GM23338 (cell line): ENCODE measurements around the gene TEX9. TPM values are rescaled to one million over a fixed set of nuclear protein-coding genes. Genes with fewer than 3 reads are reported as not detected.

ENCODE experiments used
- ATAC-seq: fragments of 200-7000 bp; cut with Tn5 transposase; 3 replicates; pipeline ENCODE4 v1.9.1; 2020
- DNase-seq: peaks from one replicate; pipeline ENCODE4 v3.0.0-alpha.2; 2015; ENCODE audit warnings: low spot score
- H2AFZ ChIP-seq: fragments of 200-600 bp; sonication (generic); 2 replicates; pipeline ENCODE4 v1.8.0; 2016; ENCODE audit warnings: antibody characterized with exemption, mild to moderate bottlenecking, moderate library complexity
- H3F3A ChIP-seq: fragments of 200-600 bp; sonication (generic); replicated peaks from 2 replicates; pipeline ENCODE4 v1.8.0; 2017; ENCODE audit warnings: antibody characterized with exemption, mixed run types, low read depth
- H3K27ac ChIP-seq: fragments of 200-600 bp; sonication (generic); 2 replicates; pipeline ENCODE4 v1.6.1; 2016; ENCODE audit warnings: low read depth
- H3K27me3 ChIP-seq: fragments of 200-600 bp; sonication (generic); 2 replicates; pipeline ENCODE4 v1.8.0; 2016; ENCODE audit warnings: mild to moderate bottlenecking, mixed run types, moderate library complexity; ENCODE audit not compliant: insufficient read depth
- H3K36me3 ChIP-seq: fragments of 200-600 bp; sonication (generic); 2 replicates; pipeline ENCODE4 v1.8.0; 2016; ENCODE audit warnings: mild to moderate bottlenecking; ENCODE audit not compliant: insufficient read depth
- H3K4me1 ChIP-seq: fragments of 200-600 bp; sonication (generic); 2 replicates; pipeline ENCODE4 v1.8.0; 2016; ENCODE audit warnings: mild to moderate bottlenecking, moderate library complexity; ENCODE audit not compliant: insufficient read depth
- H3K4me2 ChIP-seq: fragments of 200-600 bp; sonication (generic); 2 replicates; pipeline ENCODE4 v1.7.1; 2017; ENCODE audit warnings: mixed run types
- H3K4me3 ChIP-seq: fragments of 200-600 bp; sonication (generic); 2 replicates; pipeline ENCODE4 v1.6.1; 2016; ENCODE audit warnings: mixed run types
- H3K79me2 ChIP-seq: fragments of 200-600 bp; sonication (generic); replicated peaks from 2 replicates; pipeline ENCODE4 v1.8.0; 2017; ENCODE audit warnings: mild to moderate bottlenecking; ENCODE audit not compliant: insufficient read depth
- H3K9me2 ChIP-seq: fragments of 200-600 bp; sonication (generic); 2 replicates; pipeline ENCODE4 v1.8.0; 2017; ENCODE audit not compliant: insufficient read depth
- H4K20me1 ChIP-seq: fragments of 200-600 bp; sonication (generic); replicated peaks from 2 replicates; pipeline ENCODE4 v1.8.0; 2017; ENCODE audit warnings: mild to moderate bottlenecking; ENCODE audit not compliant: insufficient read depth
- H3K27ac Mint-ChIP-seq: 2 replicates; pipeline ENCODE4 v1.8.0; 2020; ENCODE audit warnings: inconsistent platforms, mild to moderate bottlenecking, moderate library complexity, mixed read lengths
- H3K27me3 Mint-ChIP-seq: 3 replicates; pipeline ENCODE4 v1.8.0; 2022; ENCODE audit warnings: low read depth, mild to moderate bottlenecking, moderate library complexity, mixed read lengths, inconsistent platforms; ENCODE audit not compliant: insufficient read depth, poor library complexity
- H3K36me3 Mint-ChIP-seq: 3 replicates; pipeline ENCODE4 v1.8.0; 2021; ENCODE audit warnings: low read depth, mild to moderate bottlenecking, inconsistent platforms, moderate library complexity, mixed read lengths
- H3K4me1 Mint-ChIP-seq: 3 replicates; pipeline ENCODE4 v1.8.0; 2020; ENCODE audit warnings: mild to moderate bottlenecking, inconsistent platforms, mixed read lengths
- H3K4me3 Mint-ChIP-seq: 3 replicates; pipeline ENCODE4 v1.8.0; 2021; ENCODE audit warnings: moderate library complexity, mild to moderate bottlenecking, inconsistent platforms, mixed read lengths
- H3K9me3 Mint-ChIP-seq: 3 replicates; pipeline ENCODE4 v1.8.0; 2020; ENCODE audit warnings: moderate library complexity, mild to moderate bottlenecking, inconsistent platforms, mixed read lengths
- ETS1 ChIP-seq: IDR thresholded peaks from 2 replicates; pipeline ENCODE4 v1.6.1; 2016; ENCODE audit warnings: antibody characterized with exemption
- REST ChIP-seq: IDR thresholded peaks from one replicate; pipeline ENCODE4 v1.6.1; 2018; ENCODE audit warnings: antibody characterized with exemption; ENCODE audit not compliant: unreplicated experiment
- STAT1 ChIP-seq: IDR thresholded peaks from one replicate; pipeline ENCODE4 v1.6.1; 2016; ENCODE audit warnings: antibody characterized with exemption; ENCODE audit not compliant: unreplicated experiment
- ZNF462 ChIP-seq: fragments of 250-450 bp; sonication (Bioruptor Pico); IDR thresholded peaks from 2 replicates; pipeline ENCODE4 v1.5.0; 2020; ENCODE audit warnings: mild to moderate bottlenecking, moderate library complexity
- polyA plus RNA-seq: library from polyadenylated mRNA; unstranded; fragments of >200 nt; fragmentation: Nextera tagmentation; extraction: Ambion mirVana; gene quantifications from 2 replicates; pipeline ENCODE4 v1.2.1, GENCODE V29; 2016
- total RNA-seq: library from RNA; depleted of rRNA; stranded (reverse); fragments of >200 nt; shearing (Covaris generic); gene quantifications from 2 replicates; pipeline ENCODE4 v1.2.3, GENCODE V29; 2014

Gene TEX9
- total and polyA plus RNA-seq, 2 experiments from 2014 or later, result 19.6 to 21.8 TPM

- no peak for TF ChIP-seq ZNF462 (CRISPR knock-in tag)
Measured at GRCh38 chr15:56367156-56367555, 1.9 kb downstream of the TEX9 start (continued).

- DNase-seq, result no peak
- Mint-ChIP-seq H3K36me3 (no peaks in the 10 kb centered on the region), H3K4me3 (no peak overlapping the region), H3K27ac (no peak overlapping the region), H3K4me1 (peaks cover 12% of the 10 kb centered on the region; the same call in 2 of the 3 replicates), H3K9me3 (no peaks in the 10 kb centered on the region), H3K27me3 (no peaks in the 10 kb centered on the region)
- Histone ChIP-seq H3K4me1 (0 out of 2 replicates have a peak, but pooled peaks cover 5% of the 10 kb centered on the region), H2AFZ (no peak overlapping the region), H3K4me3 (no peak overlapping the region), H3K79me2 (peaks cover 24% of the 10 kb centered on the region; the same call in 1 of the 2 replicates), H3K4me2 (no peak overlapping the region), H4K20me1 (no peaks in the 10 kb centered on the region), H3K27me3 (no peaks in the 10 kb centered on the region), H3K27ac (no peak overlapping the region), H3F3A (no peaks in the 10 kb centered on the region), H3K36me3 (no peaks in the 10 kb centered on the region), H3K9me2 (no peaks in the 10 kb centered on the region)
- ATAC-seq, result no peak
- TF ChIP-seq ETS1 (no peak), STAT1 (no peak), ZNF462 (CRISPR knock-in tag) (no peak), REST (no peak)
Measured at GRCh38 chr15:56369234-56369633, 4.0 kb downstream of the TEX9 start.
